ENCODE measurements around the gene CCDC70. TPM values are rescaled to one million over a fixed set of nuclear protein-coding genes. Genes with fewer than 3 reads are reported as not detected.

Gene CCDC70
- total and polyA plus RNA-seq, 4 donors: 0.36 TPM; not detected in 3

- H3K36me3 ChIP-seq (ENCODE audit: control insufficient read depth in 4 of 4, insufficient read depth in 3 of 4, low read depth in 1 of 4, low read length in 3 of 4): peaks cover 0 to 6% (median 6%) of the 10 kb centered on the region in 4 donors
- H3K27me3 ChIP-seq (ENCODE audit: control insufficient read depth in 4 of 4, insufficient read depth in 4 of 4, low read length in 3 of 4): no peaks in the 10 kb centered on the region
- no peaks in the 10 kb centered on the region for H3K9me3 ChIP-seq (ENCODE audit: control insufficient read depth in 4 of 4, low read length in 3 of 4)
- TF ChIP-seq, protein P1, sequence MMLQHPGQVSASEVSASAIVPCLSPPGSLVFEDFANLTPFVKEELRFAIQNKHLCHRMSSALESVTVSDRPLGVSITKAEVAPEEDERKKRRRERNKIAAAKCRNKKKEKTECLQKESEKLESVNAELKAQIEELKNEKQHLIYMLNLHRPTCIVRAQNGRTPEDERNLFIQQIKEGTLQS (IDR thresholded peaks at IDR 0.05): no peak
- no peak for TF ChIP-seq SP1 (IDR thresholded peaks at IDR 0.05)
- no peak overlapping the region for H3K4me3 ChIP-seq (ENCODE audit: low read depth in 1 of 3, low read length in 3 of 3)
- WGBS: 89% methylated on average over 10 of the region's 10 CpGs
- no peak overlapping the region for H3K27ac ChIP-seq (ENCODE audit: low read depth in 1 of 2, low read length in 2 of 2)
- no peak overlapping the region for H3K9ac ChIP-seq (ENCODE audit: low read depth in 1 of 2, low read length in 2 of 2)
- DNase-seq (ENCODE audit: low spot score): no peak
- H3K4me1 ChIP-seq (ENCODE audit: control insufficient read depth in 4 of 4, insufficient read depth in 4 of 4, low read length in 3 of 4): peaks cover 0 to 5% (median 4%) of the 10 kb centered on the region in 4 donors
Observed at GRCh38 chr13:51912091-51912490, 50.3 kb downstream of the CCDC70 start.

- no peaks in the 10 kb centered on the region for H3K4me1 ChIP-seq (ENCODE audit: control insufficient read depth in 4 of 4, insufficient read depth in 4 of 4, low read length in 3 of 4)
- WGBS: 88% methylated on average over 11 of the region's 11 CpGs
- no peak overlapping the region for H3K4me3 ChIP-seq (ENCODE audit: low read depth in 1 of 3, low read length in 3 of 3)
- no peaks in the 10 kb centered on the region for H3K27me3 ChIP-seq (ENCODE audit: control insufficient read depth in 4 of 4, insufficient read depth in 4 of 4, low read length in 3 of 4)
- no peaks in the 10 kb centered on the region for H3K9me3 ChIP-seq (ENCODE audit: control insufficient read depth in 4 of 4, low read length in 3 of 4)
- TF ChIP-seq TAF1 (conservative IDR thresholded peaks at IDR 0.05): no peak
- no peak for TF ChIP-seq FOXA1 (IDR thresholded peaks at IDR 0.05)
- no peak for TF ChIP-seq REST (IDR thresholded peaks at IDR 0.05)
- no peak for TF ChIP-seq HNF4A (conservative IDR thresholded peaks at IDR 0.05)
- TF ChIP-seq, protein P2, sequence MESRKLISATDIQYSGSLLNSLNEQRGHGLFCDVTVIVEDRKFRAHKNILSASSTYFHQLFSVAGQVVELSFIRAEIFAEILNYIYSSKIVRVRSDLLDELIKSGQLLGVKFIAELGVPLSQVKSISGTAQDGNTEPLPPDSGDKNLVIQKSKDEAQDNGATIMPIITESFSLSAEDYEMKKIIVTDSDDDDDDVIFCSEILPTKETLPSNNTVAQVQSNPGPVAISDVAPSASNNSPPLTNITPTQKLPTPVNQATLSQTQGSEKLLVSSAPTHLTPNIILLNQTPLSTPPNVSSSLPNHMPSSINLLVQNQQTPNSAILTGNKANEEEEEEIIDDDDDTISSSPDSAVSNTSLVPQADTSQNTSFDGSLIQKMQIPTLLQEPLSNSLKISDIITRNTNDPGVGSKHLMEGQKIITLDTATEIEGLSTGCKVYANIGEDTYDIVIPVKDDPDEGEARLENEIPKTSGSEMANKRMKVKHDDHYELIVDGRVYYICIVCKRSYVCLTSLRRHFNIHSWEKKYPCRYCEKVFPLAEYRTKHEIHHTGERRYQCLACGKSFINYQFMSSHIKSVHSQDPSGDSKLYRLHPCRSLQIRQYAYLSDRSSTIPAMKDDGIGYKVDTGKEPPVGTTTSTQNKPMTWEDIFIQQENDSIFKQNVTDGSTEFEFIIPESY (IDR thresholded peaks at IDR 0.05): no peak
- TF ChIP-seq RAD21 (IDR thresholded peaks at IDR 0.05): no peak
- TF ChIP-seq, protein P3, sequence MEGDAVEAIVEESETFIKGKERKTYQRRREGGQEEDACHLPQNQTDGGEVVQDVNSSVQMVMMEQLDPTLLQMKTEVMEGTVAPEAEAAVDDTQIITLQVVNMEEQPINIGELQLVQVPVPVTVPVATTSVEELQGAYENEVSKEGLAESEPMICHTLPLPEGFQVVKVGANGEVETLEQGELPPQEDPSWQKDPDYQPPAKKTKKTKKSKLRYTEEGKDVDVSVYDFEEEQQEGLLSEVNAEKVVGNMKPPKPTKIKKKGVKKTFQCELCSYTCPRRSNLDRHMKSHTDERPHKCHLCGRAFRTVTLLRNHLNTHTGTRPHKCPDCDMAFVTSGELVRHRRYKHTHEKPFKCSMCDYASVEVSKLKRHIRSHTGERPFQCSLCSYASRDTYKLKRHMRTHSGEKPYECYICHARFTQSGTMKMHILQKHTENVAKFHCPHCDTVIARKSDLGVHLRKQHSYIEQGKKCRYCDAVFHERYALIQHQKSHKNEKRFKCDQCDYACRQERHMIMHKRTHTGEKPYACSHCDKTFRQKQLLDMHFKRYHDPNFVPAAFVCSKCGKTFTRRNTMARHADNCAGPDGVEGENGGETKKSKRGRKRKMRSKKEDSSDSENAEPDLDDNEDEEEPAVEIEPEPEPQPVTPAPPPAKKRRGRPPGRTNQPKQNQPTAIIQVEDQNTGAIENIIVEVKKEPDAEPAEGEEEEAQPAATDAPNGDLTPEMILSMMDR (IDR thresholded peaks at IDR 0.05; ENCODE audit: low read depth, low read length, missing input control): no peak
- no peak for TF ChIP-seq FOXA2 (IDR thresholded peaks at IDR 0.05)
- TF ChIP-seq, protein P1 (IDR thresholded peaks at IDR 0.05): no peak
- TF ChIP-seq EGR1 (IDR thresholded peaks at IDR 0.05; ENCODE audit: low read depth in 2 of 2): no peak
- TF ChIP-seq JUND (IDR thresholded peaks at IDR 0.05): no peak
- TF ChIP-seq NR2F2 (IDR thresholded peaks at IDR 0.05): no peak
- no peak for TF ChIP-seq HNF4G (IDR thresholded peaks at IDR 0.05)
- TF ChIP-seq SP1 (IDR thresholded peaks at IDR 0.05): no peak
- TF ChIP-seq RXRA (IDR thresholded peaks at IDR 0.05): no peak
- H3K9ac ChIP-seq (ENCODE audit: low read depth in 1 of 2, low read length in 2 of 2): no peak overlapping the region
- no peak overlapping the region for H3K27ac ChIP-seq (ENCODE audit: low read depth in 1 of 2, low read length in 2 of 2)
- DNase-seq (ENCODE audit: low spot score): no peak
- peaks cover 0 to 6% (median 6%) of the 10 kb centered on the region in 4 donors for H3K36me3 ChIP-seq (ENCODE audit: control insufficient read depth in 4 of 4, insufficient read depth in 3 of 4, low read depth in 1 of 4, low read length in 3 of 4)
Observed at GRCh38 chr13:51912511-51913225, 50.9 kb downstream of the CCDC70 start.

All from liver (tissue), 9 donors.